Fibroblast of lung (primary cell): ENCODE measurements around the gene TIAM1. TPM values are rescaled to one million over a fixed set of nuclear protein-coding genes. Genes with fewer than 3 reads are reported as not detected.

Experiments
- DNase-seq, 2 donors: peaks; one replicate each; pipeline versions ENCODE4 v3.0.0 to v3.0.0-alpha.2; 2010; ENCODE audit warnings: low read depth in 2 of 2
- H2AFZ ChIP-seq: 2 replicates; pipeline ENCODE4 v1.5.1; 2012; ENCODE audit warnings: low read length, control low read depth, inconsistent platforms
- H3K27ac ChIP-seq: 2 replicates; pipeline ENCODE4 v1.5.1; 2011; ENCODE audit warnings: low read length, control low read depth; ENCODE audit not compliant: insufficient read depth
- H3K27me3 ChIP-seq: 2 replicates; pipeline ENCODE4 v1.5.1; 2011; ENCODE audit warnings: mild to moderate bottlenecking, low read length; ENCODE audit not compliant: control insufficient read depth, insufficient read depth
- H3K36me3 ChIP-seq: 2 replicates; pipeline ENCODE4 v1.5.1; 2011; ENCODE audit warnings: low read length; ENCODE audit not compliant: control insufficient read depth, insufficient read depth
- H3K4me1 ChIP-seq: 2 replicates; pipeline ENCODE4 v1.5.1; 2011; ENCODE audit warnings: low read length; ENCODE audit not compliant: control insufficient read depth, insufficient read depth; ENCODE audit errors: extremely low read depth
- H3K4me2 ChIP-seq: 2 replicates; pipeline ENCODE4 v1.5.1; 2011; ENCODE audit warnings: low read length, control low read depth; ENCODE audit not compliant: insufficient read depth; ENCODE audit errors: extremely low read depth
- H3K4me3 ChIP-seq, 4 experiments: fragments of 200-600 bp in 1 of 4; sonication (generic) in 1 of 4; replicated peaks in 1 of 4; 2 replicates each; pipeline ENCODE4 v1.5.1; 2011 to 2016; ENCODE audit warnings: low read length in 4 of 4, low read depth in 3 of 4, mild to moderate bottlenecking in 3 of 4, control low read depth in 2 of 4, inconsistent platforms in 1 of 4, mixed read lengths in 1 of 4; ENCODE audit not compliant: insufficient read depth in 1 of 4; ENCODE audit errors: control extremely low read depth in 1 of 4
- H3K79me2 ChIP-seq: 2 replicates; pipeline ENCODE4 v1.5.1; 2012; ENCODE audit warnings: mild to moderate bottlenecking, low read length, inconsistent platforms; ENCODE audit not compliant: control insufficient read depth, insufficient read depth
- H3K9ac ChIP-seq: 2 replicates; pipeline ENCODE4 v1.5.1; 2011; ENCODE audit warnings: mild to moderate bottlenecking, low read length, control low read depth; ENCODE audit not compliant: insufficient read depth
- H3K9me3 ChIP-seq: 2 replicates; pipeline ENCODE4 v1.5.1; 2012; ENCODE audit warnings: low read depth, low read length; ENCODE audit not compliant: control insufficient read depth, insufficient read depth
- H4K20me1 ChIP-seq: 2 replicates; pipeline ENCODE4 v1.5.1; 2011; ENCODE audit warnings: low read length; ENCODE audit not compliant: control insufficient read depth, insufficient read depth; ENCODE audit errors: extremely low read depth
- CTCF ChIP-seq, 2 donors: IDR thresholded peaks in 1 of 2; conservative IDR thresholded peaks in 1 of 2; 1 replicate in 1 of 2; 2 replicates in 1 of 2; pipeline ENCODE4 v1.5.1; 2011 to 2012; ENCODE audit warnings: low read length in 2 of 2, control low read depth in 1 of 2, inconsistent platforms in 1 of 2, low read depth in 1 of 2, mild to moderate bottlenecking in 1 of 2
- EZH2 ChIP-seq: IDR thresholded peaks from 2 replicates; pipeline ENCODE4 v1.5.1; 2012; ENCODE audit warnings: low read length, control low read depth, mild to moderate bottlenecking; ENCODE audit errors: missing control alignments
- polyA plus RNA-seq, 2 donors: library from polyadenylated mRNA; depleted of rRNA in 1 of 2; stranded (reverse) in 1 of 2; unstranded in 1 of 2; fragments of >200 nt; gene quantifications; 2 replicates each; pipeline ENCODE4 v1.2.1, GENCODE V29; 2011 to 2012; ENCODE audit warnings: missing spikeins in 1 of 2
- total RNA-seq: library from RNA; depleted of rRNA; stranded (reverse); fragments of >200 nt; gene quantifications from 2 replicates; pipeline ENCODE4 v1.2.1, GENCODE V29; 2014

The TIAM1 gene
- total and polyA plus RNA-seq, 2 donors (not counting 1 experiment from before 2014, with no cell fraction given), result under 0.01 to 0.52 TPM

- Histone ChIP-seq H3K27ac (no peak overlapping the region), H3K4me1 (no peaks in the 10 kb centered on the region), H3K27me3 (no peaks in the 10 kb centered on the region), H3K36me3 (no peaks in the 10 kb centered on the region), H3K9ac (no peak overlapping the region), H3K4me3 (no peak overlapping the region), H3K4me2 (no peak overlapping the region), H3K9me3 (no peaks in the 10 kb centered on the region), H3K79me2 (no peaks in the 10 kb centered on the region), H4K20me1 (no peaks in the 10 kb centered on the region), H2AFZ (no peak overlapping the region)
- no peak for TF ChIP-seq EZH2
- TF ChIP-seq CTCF (conservative IDR thresholded peaks at IDR 0.05 in 1 of 2, IDR thresholded peaks at IDR 0.05 in 1 of 2; ENCODE audit: low read depth in 1 of 2, low read length in 2 of 2), result no peak
- DNase-seq, result peak in 1 of 2 donors; percentile 55
These were observed 198.8 kb downstream of the TIAM1 start for GRCh38 chr21:31145274-31145673.

- Histone ChIP-seq H3K4me2 (no peak overlapping the region), H4K20me1 (no peaks in the 10 kb centered on the region), H3K9ac (no peak overlapping the region), H3K4me1 (no peaks in the 10 kb centered on the region), H2AFZ (no peak overlapping the region), H3K27ac (no peak overlapping the region), H3K27me3 (no peaks in the 10 kb centered on the region), H3K36me3 (no peaks in the 10 kb centered on the region), H3K79me2 (no peaks in the 10 kb centered on the region), H3K9me3 (no peaks in the 10 kb centered on the region), H3K4me3 (no peak overlapping the region)
- no peak for TF ChIP-seq CTCF (conservative IDR thresholded peaks at IDR 0.05 in 1 of 2, IDR thresholded peaks at IDR 0.05 in 1 of 2; ENCODE audit: low read depth in 1 of 2, low read length in 2 of 2)
- no peak for TF ChIP-seq EZH2
- peak in 1 of 2 donors; percentile 18 for DNase-seq
These were observed 201.0 kb downstream of the TIAM1 start for GRCh38 chr21:31143036-31143435.

- Histone ChIP-seq H3K9ac (no peak overlapping the region), H3K9me3 (no peaks in the 10 kb centered on the region), H3K27me3 (no peaks in the 10 kb centered on the region), H3K4me3 (no peak overlapping the region), H4K20me1 (no peaks in the 10 kb centered on the region), H3K4me2 (no peak overlapping the region), H3K79me2 (no peaks in the 10 kb centered on the region), H3K4me1 (no peaks in the 10 kb centered on the region), H3K27ac (no peak overlapping the region), H3K36me3 (no peaks in the 10 kb centered on the region), H2AFZ (no peak overlapping the region)
- TF ChIP-seq EZH2 (no peak), CTCF (conservative IDR thresholded peaks at IDR 0.05 in 1 of 2, IDR thresholded peaks at IDR 0.05 in 1 of 2; ENCODE audit: low read depth in 1 of 2, low read length in 2 of 2) (no peak)
- no peak for DNase-seq
These were observed 201.5 kb downstream of the TIAM1 start for GRCh38 chr21:31142600-31142999.
